SIG-M5 treated with dmso at 0.1 percent for 504 hours (cell line): ENCODE results near the gene PTH2.
"Not testable (repeated sequence)": the region's sequence is repeated elsewhere in the genome, so short reads cannot be mapped to it uniquely, and the experiment has no call there.

ENCODE experiments used
- DNase-seq: peaks from one replicate; lab custom pipeline; 2025; ENCODE audit not compliant: unreplicated experiment; lab: John Stamatoyannopoulos, UW

PTH2 gene, protein sequence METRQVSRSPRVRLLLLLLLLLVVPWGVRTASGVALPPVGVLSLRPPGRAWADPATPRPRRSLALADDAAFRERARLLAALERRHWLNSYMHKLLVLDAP

GRCh38 chr19:49423071-49423984, at the start of gene PTH2:
PTH2 (minus strand) TSS chr19:49423441; CDS start chr19:49423339, 102 bp downstream.
- no peak for DNase-seq

DNA sequence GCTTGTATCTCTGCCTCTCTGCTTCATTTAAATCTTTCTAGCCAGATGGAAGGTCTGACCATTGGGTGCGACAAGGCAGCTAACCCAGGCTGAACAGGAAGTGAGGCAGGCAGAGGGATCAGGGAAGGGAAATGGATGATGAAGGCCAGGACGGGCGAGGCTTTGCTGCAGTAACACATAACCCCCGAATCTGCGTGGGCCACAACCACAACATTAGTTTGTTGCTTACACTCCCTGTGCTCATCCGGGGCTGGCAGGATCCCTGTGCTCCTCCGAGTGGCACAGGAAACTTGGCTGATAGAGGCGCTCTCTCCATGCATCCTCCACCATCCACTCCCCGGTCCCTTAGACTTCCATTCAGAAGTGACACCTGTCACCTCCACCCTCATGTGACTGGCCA, 49.7 kb upstream of the PTH2 start:
- DNase-seq, result no peak

GRCh38 chr19:49470615-49470978, 47.4 kb upstream of the PTH2 start:
- no peak for DNase-seq

- DNase-seq, result no peak
These were observed 46.8 kb upstream of the PTH2 start for GRCh38 chr19:49469828-49470614.

GRCh38 chr19:49468746-49469447, 45.7 kb upstream of the PTH2 start:
- peak; percentile 80 for DNase-seq

DNA sequence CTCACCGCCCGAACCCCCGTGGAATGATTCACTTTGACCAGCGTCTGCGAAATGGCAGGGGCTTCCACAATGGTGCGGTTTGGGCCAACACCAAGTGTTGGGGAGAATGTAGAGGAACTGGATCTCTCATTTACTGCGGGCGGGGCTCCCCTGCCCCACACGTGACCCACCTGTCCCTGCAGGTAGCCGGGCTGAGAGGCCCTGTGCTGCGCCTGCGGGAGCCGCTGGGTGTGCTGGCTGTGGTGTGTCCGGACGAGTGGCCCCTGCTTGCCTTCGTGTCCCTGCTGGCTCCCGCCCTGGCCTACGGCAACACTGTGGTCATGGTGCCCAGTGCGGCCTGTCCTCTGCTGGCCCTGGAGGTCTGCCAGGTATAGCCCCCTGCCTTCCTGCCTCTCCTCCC, 45.0 kb upstream of the PTH2 start:
- DNase-seq, result no peak

- no peak for DNase-seq
These were observed 42.1 kb upstream of the PTH2 start for GRCh38 chr19:49465371-49465770.

- no peak for DNase-seq
These were observed 40.9 kb upstream of the PTH2 start for GRCh38 chr19:49463960-49464740.

GRCh38 chr19:49462492-49462891, 39.3 kb upstream of the PTH2 start:
- no peak for DNase-seq

- DNase-seq, result no peak
These were observed 38.4 kb upstream of the PTH2 start for GRCh38 chr19:49461656-49462055.

DNA sequence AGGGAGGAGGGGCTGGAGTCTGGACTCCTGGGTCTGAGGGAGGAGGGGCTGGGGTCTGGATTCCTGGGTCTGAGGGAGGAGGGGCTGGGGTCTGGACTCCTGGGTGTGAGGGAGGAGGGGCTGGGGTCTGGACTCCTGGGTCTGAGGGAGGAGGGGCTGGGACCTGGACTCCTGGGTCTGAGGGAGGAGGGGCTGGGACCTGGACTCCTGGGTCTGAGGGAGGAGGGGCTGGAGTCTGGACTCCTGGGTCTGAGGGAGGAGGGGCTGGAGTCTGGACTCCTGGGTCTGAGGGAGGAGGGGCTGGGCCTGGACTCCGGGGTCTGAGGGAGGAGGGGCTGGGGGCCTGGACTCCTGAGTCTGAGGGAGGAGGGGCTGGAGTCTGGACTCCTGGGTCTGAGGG, 37.9 kb upstream of the PTH2 start:
- not testable (repeated sequence) for DNase-seq

DNA sequence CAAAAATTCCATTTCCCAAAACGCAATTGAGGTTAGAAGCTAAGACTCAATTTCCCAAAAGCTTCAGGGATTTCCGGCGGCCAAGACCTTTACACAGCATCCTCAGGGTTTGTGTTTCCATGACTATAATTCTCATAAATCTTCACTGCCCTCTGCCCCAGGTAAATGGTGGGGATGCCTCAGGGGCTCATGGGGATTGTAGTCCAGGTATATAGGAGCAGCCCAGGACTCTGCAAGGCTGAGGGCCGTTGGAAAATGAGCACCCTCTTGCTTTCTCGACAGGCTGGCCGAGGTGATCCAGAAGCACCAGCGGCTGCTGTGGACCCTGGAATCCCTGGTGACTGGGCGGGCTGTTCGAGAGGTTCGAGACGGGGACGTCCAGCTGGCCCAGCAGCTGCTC, 36.1 kb upstream of the PTH2 start:
- no peak for DNase-seq

- no peak for DNase-seq
These were observed 35.3 kb upstream of the PTH2 start for GRCh38 chr19:49458567-49458903.

DNA sequence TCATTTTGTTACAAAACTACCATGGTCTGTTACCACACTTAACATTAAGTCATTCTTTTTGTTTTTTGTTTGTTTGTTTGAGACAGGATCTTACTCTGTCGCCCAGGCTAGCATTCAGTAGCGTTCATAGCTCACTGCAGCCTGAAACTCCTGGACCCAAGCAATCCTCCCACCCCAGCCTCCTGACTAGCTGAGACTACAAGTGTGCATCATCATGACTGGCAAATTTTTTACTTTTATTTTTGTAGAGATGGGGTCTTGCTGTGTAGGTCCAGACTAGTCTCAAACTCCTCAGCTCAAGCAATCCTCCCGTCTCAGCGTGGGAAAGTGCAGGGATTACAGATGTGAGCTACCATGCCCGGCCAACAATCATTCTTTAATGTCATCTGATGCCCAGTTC, 33.1 kb upstream of the PTH2 start:
- no peak for DNase-seq

- DNase-seq, result no peak
These were observed 32.5 kb upstream of the PTH2 start for GRCh38 chr19:49455773-49456172.

- no peak for DNase-seq
These were observed 30.6 kb upstream of the PTH2 start for GRCh38 chr19:49453757-49454240.

DNA sequence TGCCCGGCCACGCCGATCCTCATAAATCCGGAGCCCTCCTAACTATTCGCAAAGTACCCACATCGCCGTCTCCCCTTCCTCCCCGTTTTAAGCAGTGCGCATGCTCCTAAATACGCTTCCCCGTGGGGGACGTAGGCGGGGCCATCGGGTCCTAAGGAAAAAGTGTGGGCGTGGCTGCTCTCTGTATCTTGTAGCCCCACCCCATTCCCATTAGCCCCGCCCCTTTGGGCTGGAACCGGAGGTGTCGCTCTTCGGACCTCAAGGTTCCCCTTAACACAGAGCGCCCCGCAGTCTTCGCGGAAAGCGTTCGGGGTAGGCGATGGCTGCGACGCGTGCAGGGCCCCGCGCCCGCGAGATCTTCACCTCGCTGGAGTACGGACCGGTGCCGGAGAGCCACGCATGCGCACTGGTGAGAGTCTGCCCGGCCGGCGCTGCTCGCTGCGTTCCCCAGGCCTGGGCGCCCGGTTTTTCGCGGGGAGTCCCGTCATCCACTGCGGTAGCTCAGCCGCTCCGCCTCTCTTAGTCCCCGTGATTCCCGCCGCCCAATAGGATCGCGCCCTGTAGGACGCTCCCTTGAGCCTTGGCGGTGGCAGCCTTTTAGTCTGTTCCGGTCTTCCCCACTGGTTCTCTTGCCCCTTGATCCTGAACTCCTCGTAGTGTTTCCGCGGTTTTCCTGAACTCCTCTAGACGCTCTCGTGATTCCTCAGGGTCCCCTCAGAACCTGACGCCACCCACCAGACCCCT, 29.9 kb upstream of the PTH2 start, which contains the start of gene ALDH16A1:
Gene ALDH16A1 (plus strand): TSS at position 213 of the 744 bp plus-strand sequence. CDS start 107 bp downstream, at position 320.
- peak; percentile 95 for DNase-seq

DNA sequence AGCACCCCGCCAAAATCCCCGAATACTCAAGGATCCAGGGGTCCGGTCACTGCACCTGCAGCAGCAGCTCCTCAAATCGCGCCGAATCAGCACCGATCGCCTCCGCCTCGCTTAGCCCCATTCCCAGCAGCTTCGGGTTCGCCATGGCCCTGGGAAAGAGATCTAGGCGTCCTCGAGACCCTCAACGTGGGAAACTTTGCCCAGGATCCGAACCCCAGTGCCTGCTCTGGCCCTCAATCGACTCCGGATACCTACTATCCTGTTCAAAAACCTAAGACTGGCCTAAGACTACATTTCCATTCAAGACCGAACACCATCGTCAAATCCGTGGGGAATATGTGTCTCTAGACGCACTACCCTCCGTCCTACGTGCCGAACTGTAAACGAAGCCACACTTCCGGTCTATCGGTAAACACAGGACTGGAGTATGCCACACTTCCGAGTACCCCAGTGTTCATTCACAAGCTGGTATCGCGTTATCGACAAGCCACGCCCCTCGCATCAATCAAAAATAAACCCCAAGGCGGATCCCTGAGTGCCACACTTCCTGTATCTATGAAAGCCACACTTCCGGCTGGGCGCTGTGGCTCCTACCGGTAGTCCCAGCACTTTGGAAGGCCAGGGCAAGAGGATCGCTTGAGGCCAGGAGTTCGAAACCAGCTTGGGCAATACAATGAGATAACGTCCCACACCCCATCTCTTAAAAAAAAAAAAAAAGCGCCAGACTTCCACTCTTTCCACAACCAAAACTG, 28.4 kb upstream of the PTH2 start, which contains the start of gene PIH1D1:
Gene PIH1D1 (minus strand): TSS at position 385 of the 752 bp plus-strand sequence. CDS start 240 bp downstream, at position 145.
- DNase-seq, result peak; percentile 100

- no peak for DNase-seq
These were observed 27.2 kb upstream of the PTH2 start for GRCh38 chr19:49450405-49450804.
